Lung (tissue), 12 donors: ENCODE measurements around the gene KRTAP1-4. TPM values are rescaled to one million over a fixed set of nuclear protein-coding genes. Genes with fewer than 3 reads are reported as not detected.
"Not testable (repeated sequence)": the region's sequence is repeated elsewhere in the genome, so short reads cannot be mapped to it uniquely, and the experiment has no call there.

Experiments used
- ATAC-seq: fragments of 200-7000 bp; cut with Tn5 transposase; one replicate; pipeline ENCODE4 v1.9.1; 2020; ENCODE audit warnings: moderate number of reproducible peaks; ENCODE audit not compliant: insufficient read depth, low FRiP score
- DNase-seq, 3 donors: peaks; one replicate each; pipeline ENCODE4 v3.0.0-alpha.2; 2013 to 2017
- H3K27ac ChIP-seq, 2 donors: one replicate each; pipeline ENCODE4 v1.5.1; 2013; ENCODE audit warnings: mild to moderate bottlenecking in 2 of 2, moderate library complexity in 2 of 2, control low read depth in 1 of 2, inconsistent platforms in 1 of 2, low read depth in 1 of 2, low read length in 1 of 2
- H3K27me3 ChIP-seq, 3 donors: one replicate each; pipeline ENCODE4 v1.5.1; 2013; ENCODE audit warnings: low read length in 2 of 3; ENCODE audit not compliant: control insufficient read depth in 3 of 3, insufficient read depth in 3 of 3
- H3K36me3 ChIP-seq, 4 donors: one replicate each; pipeline ENCODE4 v1.5.1; 2013; ENCODE audit warnings: low read length in 4 of 4, mild to moderate bottlenecking in 1 of 4, moderate library complexity in 1 of 4; ENCODE audit not compliant: control insufficient read depth in 4 of 4, insufficient read depth in 4 of 4
- H3K4me1 ChIP-seq, 5 donors: one replicate each; pipeline ENCODE4 v1.5.1; 2013; ENCODE audit warnings: low read length in 5 of 5, mild to moderate bottlenecking in 2 of 5, moderate library complexity in 1 of 5; ENCODE audit not compliant: control insufficient read depth in 5 of 5, insufficient read depth in 5 of 5
- H3K4me3 ChIP-seq: one replicate; pipeline ENCODE4 v1.5.1; 2013; ENCODE audit warnings: mild to moderate bottlenecking, control low read depth, moderate library complexity
- H3K9ac ChIP-seq, 2 donors: one replicate each; pipeline ENCODE4 v1.5.1; 2013; ENCODE audit warnings: low read length in 2 of 2, control low read depth in 1 of 2; ENCODE audit not compliant: insufficient read depth in 1 of 2
- H3K9me3 ChIP-seq, 4 donors: one replicate each; pipeline ENCODE4 v1.5.1; 2013; ENCODE audit warnings: low read length in 3 of 4, mild to moderate bottlenecking in 1 of 4, moderate library complexity in 1 of 4; ENCODE audit not compliant: control insufficient read depth in 4 of 4, insufficient read depth in 3 of 4
- WGBS, 2 donors: extraction: QIAGEN DNeasy Blood & Tissue Kit; methylation state at CpG; one replicate each; pipeline ENCODE4 v1.1.7; 2013; 5-methylcytosine and 5-hydroxymethylcytosine counted together
- polyA plus RNA-seq, 2 donors: library from polyadenylated mRNA; stranded (reverse); fragments of 200-250 nt; gene quantifications; one replicate each; pipeline ENCODE4 v1.2.1, GENCODE V29; 2013
- total RNA-seq, 2 donors: library from RNA; depleted of rRNA in 1 of 2; stranded (reverse); fragments of >200 nt in 1 of 2; gene quantifications; one replicate each; pipeline ENCODE4 v1.2.1, GENCODE V29; 2014 to 2021
- TF ChIP-seq, protein P1 (sequence below): IDR thresholded peaks from 2 replicates; pipeline ENCODE4 v1.5.1; 2012; ENCODE audit warnings: mild to moderate bottlenecking; ENCODE audit errors: control extremely low read depth, extremely low read depth
- donor health status: control.
- donor health status: control.
- donor health status: Bipolar disorder and iron deficiency.
- donor health status: healthy.
- donor health status: DM: yes; HTN: yes; CAD: no.

The KRTAP1-4 gene
- total and polyA plus RNA-seq, 4 donors = not detected

DNA sequence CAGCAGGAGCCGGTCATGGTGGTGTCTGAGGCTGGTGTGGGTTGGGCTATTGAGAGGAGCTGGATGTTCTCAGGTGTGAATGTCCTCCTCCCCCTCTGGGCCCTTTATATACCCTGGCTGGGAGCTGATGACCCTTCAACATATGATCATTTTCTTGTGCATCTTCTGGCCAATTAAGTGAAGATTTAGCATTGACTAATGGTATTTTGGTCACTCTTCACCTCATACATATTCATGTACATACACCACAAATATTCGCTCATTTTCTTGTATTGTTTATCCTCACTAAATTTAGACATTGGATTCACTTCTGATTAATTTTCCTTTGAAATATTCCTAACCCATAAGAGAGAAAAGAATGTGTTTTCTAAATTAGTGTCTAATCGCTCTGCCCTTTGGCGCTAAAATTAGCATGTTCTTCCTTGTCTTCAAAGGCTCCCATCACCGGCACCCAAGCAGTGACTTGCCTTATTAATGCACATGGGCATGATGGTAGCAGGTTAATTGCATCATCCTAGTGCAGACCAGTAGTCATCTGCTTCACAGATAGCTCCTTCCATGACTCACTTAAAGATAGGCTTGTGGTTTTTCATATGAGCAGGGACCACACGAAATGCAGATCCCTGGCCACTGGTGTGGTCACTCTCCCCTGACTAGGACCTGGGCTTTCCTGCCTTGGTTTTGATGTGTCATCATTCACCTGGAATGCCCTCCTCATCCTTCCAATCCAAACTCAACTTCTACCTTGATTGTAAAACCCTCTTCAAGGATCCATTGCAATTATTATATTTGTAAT, 36.0 kb upstream of the KRTAP1-4 start, which contains the start of gene KRTAP2-4:
TSS of gene KRTAP2-4 (minus strand) at position 51 of the 796 bp plus-strand sequence. CDS start at position 17, 34 bp downstream.
- Histone ChIP-seq H3K27me3 (peaks cover 0 to under 1% (median 0%) of the 10 kb centered on the region in 3 donors), H3K4me3 (no peak within 1 kb of the TSS), H3K9me3 (no peaks in the 10 kb centered on the region), H3K4me1 (no peaks in the 10 kb centered on the region), H3K36me3 (no peaks in the 10 kb centered on the region), H3K27ac (no peak within 1 kb of the TSS), H3K9ac (no peak within 1 kb of the TSS)
- 85 to 92% methylated on average over 6 of the region's 6 CpGs for WGBS, 2 donors
- no peak for ATAC-seq
- TF ChIP-seq, protein P1, sequence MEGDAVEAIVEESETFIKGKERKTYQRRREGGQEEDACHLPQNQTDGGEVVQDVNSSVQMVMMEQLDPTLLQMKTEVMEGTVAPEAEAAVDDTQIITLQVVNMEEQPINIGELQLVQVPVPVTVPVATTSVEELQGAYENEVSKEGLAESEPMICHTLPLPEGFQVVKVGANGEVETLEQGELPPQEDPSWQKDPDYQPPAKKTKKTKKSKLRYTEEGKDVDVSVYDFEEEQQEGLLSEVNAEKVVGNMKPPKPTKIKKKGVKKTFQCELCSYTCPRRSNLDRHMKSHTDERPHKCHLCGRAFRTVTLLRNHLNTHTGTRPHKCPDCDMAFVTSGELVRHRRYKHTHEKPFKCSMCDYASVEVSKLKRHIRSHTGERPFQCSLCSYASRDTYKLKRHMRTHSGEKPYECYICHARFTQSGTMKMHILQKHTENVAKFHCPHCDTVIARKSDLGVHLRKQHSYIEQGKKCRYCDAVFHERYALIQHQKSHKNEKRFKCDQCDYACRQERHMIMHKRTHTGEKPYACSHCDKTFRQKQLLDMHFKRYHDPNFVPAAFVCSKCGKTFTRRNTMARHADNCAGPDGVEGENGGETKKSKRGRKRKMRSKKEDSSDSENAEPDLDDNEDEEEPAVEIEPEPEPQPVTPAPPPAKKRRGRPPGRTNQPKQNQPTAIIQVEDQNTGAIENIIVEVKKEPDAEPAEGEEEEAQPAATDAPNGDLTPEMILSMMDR = no peak
- no peak for DNase-seq

GRCh38 chr17:41065016-41065689, 35.2 kb upstream of the KRTAP1-4 start:
- DNase-seq, H3K9me3 ChIP-seq, H3K4me3 ChIP-seq, H3K9ac ChIP-seq, H3K36me3 ChIP-seq, H3K4me1 ChIP-seq, H3K27me3 ChIP-seq, H3K27ac ChIP-seq, ATAC-seq: not testable (repeated sequence)
- 69 to 87% methylated on average over 6 to 7 of the region's 16 CpGs for WGBS, 2 donors

GRCh38 chr17:41064301-41064700, 34.3 kb upstream of the KRTAP1-4 start:
- 63 to 77% methylated on average over 1 of the region's 1 CpG for WGBS, 2 donors
- Histone ChIP-seq H3K4me1 (no peaks in the 10 kb centered on the region), H3K9ac (no peak overlapping the region), H3K36me3 (no peaks in the 10 kb centered on the region), H3K27me3 (peaks cover 0 to 5% (median 5%) of the 10 kb centered on the region in 3 donors), H3K27ac (no peak overlapping the region), H3K9me3 (no peaks in the 10 kb centered on the region), H3K4me3 (no peak overlapping the region)
- TF ChIP-seq, protein P1 = no peak
- no peak for ATAC-seq
- DNase-seq = no peak

GRCh38 chr17:41063449-41063848, 33.5 kb upstream of the KRTAP1-4 start:
- DNase-seq (no peak), ATAC-seq (no peak)
- Histone ChIP-seq H3K36me3 (no peaks in the 10 kb centered on the region), H3K4me3 (no peak overlapping the region), H3K9me3 (no peaks in the 10 kb centered on the region), H3K4me1 (no peaks in the 10 kb centered on the region), H3K27me3 (peaks cover 0 to 8% (median 5%) of the 10 kb centered on the region in 3 donors), H3K27ac (no peak overlapping the region), H3K9ac (no peak overlapping the region)
- 74 to 87% methylated on average over 4 of the region's 4 CpGs for WGBS, 2 donors
- TF ChIP-seq, protein P1 = no peak
